GM12864 (cell line): ENCODE measurements around the gene SPCS1.

Experiments
- DNase-seq: peaks from one replicate; pipeline ENCODE4 v3.0.0-alpha.2; 2011; ENCODE audit warnings: low read depth
- H3K4me3 ChIP-seq: 2 replicates; pipeline ENCODE4 v1.5.1; 2011; ENCODE audit warnings: mild to moderate bottlenecking, low read depth, low read length, control low read depth
- TF ChIP-seq, protein P1 (sequence below): IDR thresholded peaks from 2 replicates; pipeline ENCODE4 v1.5.1; 2011; ENCODE audit warnings: low read depth, mild to moderate bottlenecking, moderate library complexity, low read length, control low read depth, inconsistent platforms; ENCODE audit errors: missing control alignments

SPCS1 gene

DNA sequence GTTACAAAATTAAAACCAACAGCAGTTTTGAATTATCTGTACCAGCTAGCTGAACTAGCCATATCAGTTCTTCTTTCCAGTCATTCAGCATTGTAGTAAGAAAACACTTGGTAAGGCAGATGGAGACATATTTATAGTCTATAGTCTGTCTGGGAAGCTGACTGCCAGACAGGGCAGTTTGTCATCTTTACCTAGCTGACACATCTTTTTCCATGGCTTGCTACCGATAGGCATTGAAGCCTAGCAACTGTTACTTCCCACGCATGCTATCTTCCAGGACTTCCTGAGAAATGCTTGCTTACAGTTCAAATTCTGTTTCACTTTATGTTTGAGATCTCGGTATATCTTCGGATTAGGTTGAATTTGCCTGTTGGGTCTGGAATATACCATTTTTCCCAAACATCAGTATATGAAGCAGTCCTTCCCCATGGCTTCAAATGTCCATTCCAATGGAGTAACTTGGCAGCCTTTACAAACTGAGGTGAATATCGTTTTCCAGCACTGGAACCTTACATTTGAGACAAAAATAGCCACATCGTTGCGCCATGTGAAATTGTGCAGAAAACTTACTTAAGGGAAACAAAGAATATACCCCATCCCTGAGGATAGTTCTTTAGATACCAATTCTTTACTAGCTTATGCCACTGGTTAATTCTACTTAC, 11.2 kb upstream of the SPCS1 start:
- DNase-seq, result no peak
- TF ChIP-seq, protein P1, sequence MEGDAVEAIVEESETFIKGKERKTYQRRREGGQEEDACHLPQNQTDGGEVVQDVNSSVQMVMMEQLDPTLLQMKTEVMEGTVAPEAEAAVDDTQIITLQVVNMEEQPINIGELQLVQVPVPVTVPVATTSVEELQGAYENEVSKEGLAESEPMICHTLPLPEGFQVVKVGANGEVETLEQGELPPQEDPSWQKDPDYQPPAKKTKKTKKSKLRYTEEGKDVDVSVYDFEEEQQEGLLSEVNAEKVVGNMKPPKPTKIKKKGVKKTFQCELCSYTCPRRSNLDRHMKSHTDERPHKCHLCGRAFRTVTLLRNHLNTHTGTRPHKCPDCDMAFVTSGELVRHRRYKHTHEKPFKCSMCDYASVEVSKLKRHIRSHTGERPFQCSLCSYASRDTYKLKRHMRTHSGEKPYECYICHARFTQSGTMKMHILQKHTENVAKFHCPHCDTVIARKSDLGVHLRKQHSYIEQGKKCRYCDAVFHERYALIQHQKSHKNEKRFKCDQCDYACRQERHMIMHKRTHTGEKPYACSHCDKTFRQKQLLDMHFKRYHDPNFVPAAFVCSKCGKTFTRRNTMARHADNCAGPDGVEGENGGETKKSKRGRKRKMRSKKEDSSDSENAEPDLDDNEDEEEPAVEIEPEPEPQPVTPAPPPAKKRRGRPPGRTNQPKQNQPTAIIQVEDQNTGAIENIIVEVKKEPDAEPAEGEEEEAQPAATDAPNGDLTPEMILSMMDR, result no peak

DNA sequence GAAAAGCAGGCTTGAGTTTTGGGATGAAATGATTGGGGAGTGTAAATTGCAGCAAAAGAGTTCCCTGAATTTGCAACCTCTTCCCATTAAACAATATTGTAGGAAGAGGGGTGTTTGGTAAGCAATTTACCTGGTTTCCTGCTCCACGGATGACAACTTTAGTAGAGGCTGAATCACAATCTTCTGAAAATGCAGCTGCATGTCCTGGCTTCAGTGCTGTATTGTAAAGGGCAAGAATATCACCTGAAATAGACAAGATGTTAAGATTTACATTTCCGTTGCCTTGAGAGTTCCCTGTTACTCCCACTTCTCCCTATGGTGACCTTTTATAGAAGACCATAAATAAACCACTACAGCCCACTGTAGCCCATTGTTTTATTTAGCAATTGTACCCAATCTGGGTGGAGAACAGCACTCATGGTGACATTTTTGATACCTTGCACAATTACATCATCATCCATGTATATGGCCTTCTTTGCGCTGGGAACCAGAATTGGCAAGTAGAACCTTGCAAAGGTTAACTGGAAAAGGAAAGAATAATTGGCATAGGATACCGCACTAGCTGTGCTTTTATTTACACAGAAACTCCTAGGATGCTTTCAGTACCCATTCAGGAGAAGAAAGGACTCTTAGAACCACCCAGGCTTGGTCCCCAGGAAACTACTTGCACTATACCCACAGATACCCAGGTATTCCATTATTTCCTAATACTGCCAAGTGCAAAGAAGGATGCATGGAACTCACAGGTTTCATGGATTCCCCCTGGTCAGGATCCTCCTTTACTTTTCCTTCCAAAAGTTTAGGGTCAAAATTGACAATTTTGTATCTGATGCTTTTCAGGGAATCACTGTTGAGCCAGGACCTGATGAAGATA, 9.9 kb upstream of the SPCS1 start:
- TF ChIP-seq, protein P1, result no peak
- H3K4me3 ChIP-seq, result no peak overlapping the region
- DNase-seq, result no peak

More for the DNA sequence above, 11.2 kb upstream of the SPCS1 start:
- H3K4me3 ChIP-seq, result no peak overlapping the region

DNA sequence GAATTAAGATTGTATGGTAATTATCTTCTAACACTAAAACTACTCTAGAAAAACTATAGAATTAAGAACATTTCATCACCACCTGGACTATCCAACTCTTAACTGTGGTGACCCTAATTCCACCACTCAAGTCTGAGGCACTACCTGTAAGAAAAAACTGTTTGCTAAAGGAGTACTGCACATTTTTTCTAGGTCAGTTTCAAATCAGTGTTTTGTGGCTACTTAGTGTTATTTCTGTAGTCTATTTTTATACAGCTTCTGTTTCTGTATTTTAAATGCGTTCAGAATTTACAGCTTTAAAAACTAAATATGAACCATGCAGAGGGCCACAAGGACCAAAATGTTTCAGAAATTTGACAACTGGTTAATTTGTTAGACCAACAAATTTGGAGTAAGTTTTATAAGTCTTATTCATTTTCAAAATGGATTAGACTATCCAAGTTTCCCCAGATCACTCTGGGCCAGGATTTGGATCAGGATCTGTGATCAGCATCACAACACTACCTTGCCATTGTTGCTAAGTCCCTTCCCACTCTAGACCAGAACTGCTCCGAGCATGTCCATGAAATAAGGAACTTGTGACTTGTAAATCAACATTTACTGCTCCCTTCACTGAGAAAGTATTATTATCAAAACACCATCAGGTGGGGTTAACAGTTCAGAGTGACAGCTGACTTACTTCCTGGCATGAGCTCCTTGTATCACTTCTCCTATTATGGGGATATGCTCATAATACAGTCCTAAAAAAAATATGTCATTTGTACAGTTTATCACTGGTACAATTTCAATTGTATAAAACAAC, 8.9 kb upstream of the SPCS1 start:
- no peak for DNase-seq
- no peak overlapping the region for H3K4me3 ChIP-seq
- TF ChIP-seq, protein P1, result no peak

DNA sequence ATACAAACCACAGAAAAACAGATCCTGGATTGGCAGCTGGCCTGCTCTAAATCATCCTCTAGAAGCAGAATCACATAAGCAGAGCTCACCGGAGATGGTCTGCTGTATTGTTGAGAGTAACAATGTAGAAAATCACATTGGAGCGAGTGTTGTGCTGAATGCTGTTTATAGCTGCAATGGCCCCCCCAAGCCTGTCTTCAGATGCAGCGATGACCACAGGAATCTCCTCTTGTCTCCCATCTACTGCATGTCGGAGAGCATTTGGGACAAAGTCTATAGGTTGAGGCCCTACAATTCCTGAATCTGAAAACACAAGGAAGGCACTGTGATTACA, 8.3 kb upstream of the SPCS1 start:
- TF ChIP-seq, protein P1, result no peak
- H3K4me3 ChIP-seq, result no peak overlapping the region
- DNase-seq, result no peak

DNA sequence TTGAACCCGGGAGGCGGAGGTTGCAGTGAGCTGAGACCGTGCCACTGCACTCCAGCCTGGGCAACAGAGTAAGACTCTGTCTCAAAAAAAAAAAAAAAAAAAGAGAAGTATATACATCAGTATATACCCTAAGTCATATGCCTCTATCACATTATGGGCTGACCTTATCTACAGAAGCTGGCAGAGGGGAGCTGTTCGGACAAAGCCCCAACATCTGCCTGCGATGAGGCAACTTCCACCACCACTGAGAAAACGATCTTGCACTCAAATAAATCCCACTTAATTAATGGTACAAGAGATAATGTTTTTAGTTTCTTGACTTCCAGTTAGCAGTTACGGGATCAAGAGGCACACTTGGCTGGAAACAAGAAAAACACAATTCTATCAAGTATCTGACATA, 2.6 kb upstream of the SPCS1 start:
- TF ChIP-seq, protein P1, result no peak
- DNase-seq, result no peak
- H3K4me3 ChIP-seq, result no peak overlapping the region

DNA sequence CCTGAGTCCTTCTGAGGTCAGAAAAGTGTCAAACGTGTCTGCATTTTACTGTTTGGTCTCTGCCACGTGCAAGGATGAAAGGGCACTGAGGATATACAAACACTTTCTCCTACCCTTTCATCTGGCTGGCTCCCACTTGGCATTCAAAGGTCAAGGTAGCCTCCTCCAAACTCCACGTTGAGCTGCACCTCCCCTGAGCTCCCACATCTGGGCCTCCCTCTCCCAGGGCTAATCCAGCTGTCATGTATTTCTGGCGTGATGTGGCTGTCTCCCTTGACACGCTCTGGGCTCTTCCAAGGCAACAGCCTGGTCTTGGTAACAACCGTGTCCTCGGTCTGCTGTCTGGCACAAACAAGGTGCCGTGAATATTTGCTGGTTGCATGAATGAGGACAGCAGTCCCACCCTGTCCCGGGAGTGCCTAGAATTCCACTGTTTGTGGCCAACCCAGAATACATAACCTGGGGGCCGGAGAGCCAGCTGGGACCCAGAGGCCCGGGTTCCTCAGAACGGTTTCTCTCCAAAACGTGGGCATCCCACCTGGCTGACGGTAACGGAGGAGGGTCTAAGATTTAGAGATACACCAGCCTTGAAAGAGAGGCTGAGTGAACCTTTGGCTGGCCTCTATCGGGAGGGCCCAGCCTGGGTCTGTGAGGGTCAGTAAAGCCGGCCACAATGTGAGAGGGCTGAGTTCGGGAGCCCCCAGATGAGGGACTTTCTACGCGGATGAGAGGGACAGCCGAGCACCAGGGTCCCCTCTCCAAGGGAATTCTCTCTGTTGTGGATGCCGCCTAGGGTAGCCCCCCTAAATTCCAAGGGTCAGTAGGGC, 1.1 kb upstream of the SPCS1 start:
- no peak for DNase-seq
- TF ChIP-seq, protein P1, result no peak
- peak overlapping the region; percentile 90 for H3K4me3 ChIP-seq
